K562 (cell line): Measurements from ENCODE around the gene EIPR1. TPM values are rescaled to one million over a fixed set of nuclear protein-coding genes. Genes with fewer than 3 reads are reported as not detected.

Source experiments
- ETV5 ChIP-seq: sonication (generic); formaldehyde crosslinking; IDR thresholded peaks from 2 replicates; pipeline ENCODE4 v1.4.0; 2020; ENCODE audit warnings: low read depth, mild to moderate bottlenecking, missing genetic modification reagents
- SAP30 ChIP-seq: fragments of 200-600 bp; sonication (generic); IDR thresholded peaks from 2 replicates; pipeline ENCODE4 v1.6.1; 2012; ENCODE audit warnings: borderline replicate concordance, low read depth, mild to moderate bottlenecking, moderate library complexity, low read length, control low read depth, inconsistent platforms; ENCODE audit not compliant: insufficient read depth, poor library complexity, severe bottlenecking
- SRF ChIP-seq, 2 experiments: fragments of 250-450, 450-650 bp in 1 of 2; sonication (Bioruptor Pico) in 1 of 2; sonication (generic) in 1 of 2; formaldehyde crosslinking; IDR thresholded peaks; 2 replicates each; pipeline versions ENCODE4 v1.5.0 to v1.5.1; 2020 to 2022; ENCODE audit warnings: mild to moderate bottlenecking in 1 of 2, missing genetic modification reagents in 1 of 2
- TAF1 ChIP-seq: IDR thresholded peaks from 2 replicates; pipeline ENCODE4 v1.6.1; 2011; ENCODE audit warnings: mild to moderate bottlenecking, low read length, moderate library complexity; ENCODE audit not compliant: insufficient read depth, control insufficient read depth, severe bottlenecking; ENCODE audit errors: extremely low read depth
- ZNF232 ChIP-seq: sonication (generic); formaldehyde crosslinking; IDR thresholded peaks from 2 replicates; pipeline ENCODE4 v1.8.0; 2022; ENCODE audit warnings: mild to moderate bottlenecking, missing genetic modification reagents
- ZNF316 ChIP-seq: fragments of 450-650 bp; IDR thresholded peaks from 2 replicates; pipeline ENCODE4 v1.6.1; 2016
- ZNF785 ChIP-seq: fragments of 250-450 bp; sonication (Bioruptor Pico); IDR thresholded peaks from 2 replicates; pipeline ENCODE4 v1.4.0; 2020; ENCODE audit warnings: mild to moderate bottlenecking
- polyA plus RNA-seq, 8 experiments: library from polyadenylated mRNA; depleted of rRNA in 4 of 8; stranded (reverse) in 5 of 8; unstranded in 3 of 8; fragments of >200 nt; fragmentation: Nextera tagmentation in 2 of 8; fragmentation: Illumina TruSeq in 1 of 8; extraction: Ambion mirVana in 2 of 8; extraction: Trizol in 1 of 8; gene quantifications; 2 replicates each; pipeline versions ENCODE4 v1.2.1 to v1.2.3, GENCODE V29; 2011 to 2014; ENCODE audit warnings: inconsistent platforms in 1 of 8, missing spikeins in 1 of 8
- total RNA-seq, 7 experiments: library from RNA; depleted of rRNA in 6 of 7; stranded (reverse); fragments of >200 nt in 6 of 7; fragmentation: Illumina TruSeq in 2 of 7; extraction: Trizol in 2 of 7; gene quantifications; 2 replicates each; pipeline versions ENCODE4 v1.2.1 to v1.2.3, GENCODE V29; 2011 to 2021; ENCODE audit warnings: low replicate concordance in 1 of 7
- TF ChIP-seq, protein P1 (sequence below): fragments of 200-600 bp; sonication (generic); IDR thresholded peaks from one replicate; pipeline ENCODE4 v1.6.1; 2012; ENCODE audit warnings: mild to moderate bottlenecking, low read depth, low read length, inconsistent platforms
- TF ChIP-seq, protein P2 (sequence below): fragments of 250-450 bp; sonication (Bioruptor Pico); IDR thresholded peaks from 2 replicates; pipeline ENCODE4 v1.5.0; 2021; ENCODE audit warnings: mild to moderate bottlenecking, borderline replicate concordance

Gene EIPR1
- total and polyA plus RNA-seq, 9 of the 15 experiments (the other 6 are each of a cell fraction or from before 2014, with no cell fraction given) = 19.9 to 54.4 (median 35.9) TPM

DNA sequence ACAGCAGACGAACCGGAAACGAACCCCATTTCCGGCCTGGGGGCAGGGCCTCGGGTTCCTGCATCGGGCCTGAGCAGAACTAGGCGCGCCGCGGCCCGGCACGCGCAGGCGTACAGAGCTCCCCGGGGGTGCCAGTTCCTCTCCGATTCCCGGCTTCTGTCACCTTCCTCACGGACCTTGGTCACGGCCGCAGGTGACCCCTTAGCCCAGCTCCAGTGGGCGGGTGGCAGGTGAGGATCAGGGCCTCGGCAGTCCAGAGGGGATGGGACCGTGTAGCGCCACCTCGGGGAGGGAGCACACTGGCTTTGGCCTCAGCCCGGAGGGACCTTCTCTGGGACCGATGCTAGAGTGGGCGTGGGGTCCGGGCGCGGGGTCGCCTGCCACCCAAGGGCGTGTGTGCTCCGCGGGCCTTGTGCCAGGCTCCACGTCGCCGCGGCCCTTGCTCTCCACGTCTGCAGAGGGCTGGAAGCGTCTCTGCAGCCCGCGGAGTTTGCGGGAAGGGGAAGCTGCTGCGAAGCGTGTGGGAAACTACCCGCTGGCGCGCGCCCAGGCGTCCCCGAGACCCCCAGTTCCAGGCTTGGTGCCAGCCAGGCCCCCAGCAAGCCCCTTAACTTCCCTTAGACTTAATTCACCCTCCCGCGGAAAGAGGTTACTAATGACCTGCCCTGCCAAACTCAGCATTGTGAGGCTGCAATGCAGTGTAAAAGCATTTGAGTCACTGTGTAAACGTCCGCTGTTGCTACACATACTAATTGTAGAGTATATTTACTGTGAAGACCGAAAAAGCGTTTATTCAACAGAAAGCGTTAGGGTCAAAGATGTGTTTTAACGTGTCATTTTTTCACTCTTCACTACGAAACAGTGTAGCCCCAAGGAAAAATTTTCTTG is 2.3 kb upstream of the EIPR1 start, which contains the start of gene TRAPPC12 (continued):
- peak; percentile 89 for TF ChIP-seq ETV5 (CRISPR knock-in tag)
- TF ChIP-seq SAP30 = peak; percentile 79
- TF ChIP-seq ZNF232 (CRISPR knock-in tag) = peak; percentile 23; the same call in 1 of the 2 replicates
- TF ChIP-seq, protein P1, sequence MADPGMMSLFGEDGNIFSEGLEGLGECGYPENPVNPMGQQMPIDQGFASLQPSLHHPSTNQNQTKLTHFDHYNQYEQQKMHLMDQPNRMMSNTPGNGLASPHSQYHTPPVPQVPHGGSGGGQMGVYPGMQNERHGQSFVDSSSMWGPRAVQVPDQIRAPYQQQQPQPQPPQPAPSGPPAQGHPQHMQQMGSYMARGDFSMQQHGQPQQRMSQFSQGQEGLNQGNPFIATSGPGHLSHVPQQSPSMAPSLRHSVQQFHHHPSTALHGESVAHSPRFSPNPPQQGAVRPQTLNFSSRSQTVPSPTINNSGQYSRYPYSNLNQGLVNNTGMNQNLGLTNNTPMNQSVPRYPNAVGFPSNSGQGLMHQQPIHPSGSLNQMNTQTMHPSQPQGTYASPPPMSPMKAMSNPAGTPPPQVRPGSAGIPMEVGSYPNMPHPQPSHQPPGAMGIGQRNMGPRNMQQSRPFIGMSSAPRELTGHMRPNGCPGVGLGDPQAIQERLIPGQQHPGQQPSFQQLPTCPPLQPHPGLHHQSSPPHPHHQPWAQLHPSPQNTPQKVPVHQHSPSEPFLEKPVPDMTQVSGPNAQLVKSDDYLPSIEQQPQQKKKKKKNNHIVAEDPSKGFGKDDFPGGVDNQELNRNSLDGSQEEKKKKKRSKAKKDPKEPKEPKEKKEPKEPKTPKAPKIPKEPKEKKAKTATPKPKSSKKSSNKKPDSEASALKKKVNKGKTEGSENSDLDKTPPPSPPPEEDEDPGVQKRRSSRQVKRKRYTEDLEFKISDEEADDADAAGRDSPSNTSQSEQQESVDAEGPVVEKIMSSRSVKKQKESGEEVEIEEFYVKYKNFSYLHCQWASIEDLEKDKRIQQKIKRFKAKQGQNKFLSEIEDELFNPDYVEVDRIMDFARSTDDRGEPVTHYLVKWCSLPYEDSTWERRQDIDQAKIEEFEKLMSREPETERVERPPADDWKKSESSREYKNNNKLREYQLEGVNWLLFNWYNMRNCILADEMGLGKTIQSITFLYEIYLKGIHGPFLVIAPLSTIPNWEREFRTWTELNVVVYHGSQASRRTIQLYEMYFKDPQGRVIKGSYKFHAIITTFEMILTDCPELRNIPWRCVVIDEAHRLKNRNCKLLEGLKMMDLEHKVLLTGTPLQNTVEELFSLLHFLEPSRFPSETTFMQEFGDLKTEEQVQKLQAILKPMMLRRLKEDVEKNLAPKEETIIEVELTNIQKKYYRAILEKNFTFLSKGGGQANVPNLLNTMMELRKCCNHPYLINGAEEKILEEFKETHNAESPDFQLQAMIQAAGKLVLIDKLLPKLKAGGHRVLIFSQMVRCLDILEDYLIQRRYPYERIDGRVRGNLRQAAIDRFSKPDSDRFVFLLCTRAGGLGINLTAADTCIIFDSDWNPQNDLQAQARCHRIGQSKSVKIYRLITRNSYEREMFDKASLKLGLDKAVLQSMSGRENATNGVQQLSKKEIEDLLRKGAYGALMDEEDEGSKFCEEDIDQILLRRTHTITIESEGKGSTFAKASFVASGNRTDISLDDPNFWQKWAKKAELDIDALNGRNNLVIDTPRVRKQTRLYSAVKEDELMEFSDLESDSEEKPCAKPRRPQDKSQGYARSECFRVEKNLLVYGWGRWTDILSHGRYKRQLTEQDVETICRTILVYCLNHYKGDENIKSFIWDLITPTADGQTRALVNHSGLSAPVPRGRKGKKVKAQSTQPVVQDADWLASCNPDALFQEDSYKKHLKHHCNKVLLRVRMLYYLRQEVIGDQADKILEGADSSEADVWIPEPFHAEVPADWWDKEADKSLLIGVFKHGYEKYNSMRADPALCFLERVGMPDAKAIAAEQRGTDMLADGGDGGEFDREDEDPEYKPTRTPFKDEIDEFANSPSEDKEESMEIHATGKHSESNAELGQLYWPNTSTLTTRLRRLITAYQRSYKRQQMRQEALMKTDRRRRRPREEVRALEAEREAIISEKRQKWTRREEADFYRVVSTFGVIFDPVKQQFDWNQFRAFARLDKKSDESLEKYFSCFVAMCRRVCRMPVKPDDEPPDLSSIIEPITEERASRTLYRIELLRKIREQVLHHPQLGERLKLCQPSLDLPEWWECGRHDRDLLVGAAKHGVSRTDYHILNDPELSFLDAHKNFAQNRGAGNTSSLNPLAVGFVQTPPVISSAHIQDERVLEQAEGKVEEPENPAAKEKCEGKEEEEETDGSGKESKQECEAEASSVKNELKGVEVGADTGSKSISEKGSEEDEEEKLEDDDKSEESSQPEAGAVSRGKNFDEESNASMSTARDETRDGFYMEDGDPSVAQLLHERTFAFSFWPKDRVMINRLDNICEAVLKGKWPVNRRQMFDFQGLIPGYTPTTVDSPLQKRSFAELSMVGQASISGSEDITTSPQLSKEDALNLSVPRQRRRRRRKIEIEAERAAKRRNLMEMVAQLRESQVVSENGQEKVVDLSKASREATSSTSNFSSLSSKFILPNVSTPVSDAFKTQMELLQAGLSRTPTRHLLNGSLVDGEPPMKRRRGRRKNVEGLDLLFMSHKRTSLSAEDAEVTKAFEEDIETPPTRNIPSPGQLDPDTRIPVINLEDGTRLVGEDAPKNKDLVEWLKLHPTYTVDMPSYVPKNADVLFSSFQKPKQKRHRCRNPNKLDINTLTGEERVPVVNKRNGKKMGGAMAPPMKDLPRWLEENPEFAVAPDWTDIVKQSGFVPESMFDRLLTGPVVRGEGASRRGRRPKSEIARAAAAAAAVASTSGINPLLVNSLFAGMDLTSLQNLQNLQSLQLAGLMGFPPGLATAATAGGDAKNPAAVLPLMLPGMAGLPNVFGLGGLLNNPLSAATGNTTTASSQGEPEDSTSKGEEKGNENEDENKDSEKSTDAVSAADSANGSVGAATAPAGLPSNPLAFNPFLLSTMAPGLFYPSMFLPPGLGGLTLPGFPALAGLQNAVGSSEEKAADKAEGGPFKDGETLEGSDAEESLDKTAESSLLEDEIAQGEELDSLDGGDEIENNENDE = no peak
- TF ChIP-seq, protein P2, sequence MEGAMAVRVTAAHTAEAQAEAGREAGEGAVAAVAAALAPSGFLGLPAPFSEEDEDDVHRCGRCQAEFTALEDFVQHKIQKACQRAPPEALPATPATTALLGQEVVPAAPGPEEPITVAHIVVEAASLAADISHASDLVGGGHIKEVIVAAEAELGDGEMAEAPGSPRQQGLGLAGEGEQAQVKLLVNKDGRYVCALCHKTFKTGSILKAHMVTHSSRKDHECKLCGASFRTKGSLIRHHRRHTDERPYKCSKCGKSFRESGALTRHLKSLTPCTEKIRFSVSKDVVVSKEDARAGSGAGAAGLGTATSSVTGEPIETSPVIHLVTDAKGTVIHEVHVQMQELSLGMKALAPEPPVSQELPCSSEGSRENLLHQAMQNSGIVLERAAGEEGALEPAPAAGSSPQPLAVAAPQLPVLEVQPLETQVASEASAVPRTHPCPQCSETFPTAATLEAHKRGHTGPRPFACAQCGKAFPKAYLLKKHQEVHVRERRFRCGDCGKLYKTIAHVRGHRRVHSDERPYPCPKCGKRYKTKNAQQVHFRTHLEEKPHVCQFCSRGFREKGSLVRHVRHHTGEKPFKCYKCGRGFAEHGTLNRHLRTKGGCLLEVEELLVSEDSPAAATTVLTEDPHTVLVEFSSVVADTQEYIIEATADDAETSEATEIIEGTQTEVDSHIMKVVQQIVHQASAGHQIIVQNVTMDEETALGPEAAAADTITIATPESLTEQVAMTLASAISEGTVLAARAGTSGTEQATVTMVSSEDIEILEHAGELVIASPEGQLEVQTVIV (CRISPR knock-in tag) = no peak
- no peak for TF ChIP-seq ZNF785 (CRISPR knock-in tag)
- TF ChIP-seq SRF (CRISPR knock-in tag; IDR thresholded peaks at IDR 0.05) = peak in 1 of 2 experiments; percentile 93; a peak in 2 of 4 replicates
- peak; percentile 87 for TF ChIP-seq TAF1
- no peak for TF ChIP-seq ZNF316
